Activated naive CD8-positive, alpha-beta T cell treated with anti-CD3 and anti-CD28 coated beads, Interleukin-2, amount 10 ng/mL, durations not matched to agents 7 days and 5 days (primary cell): ENCODE results near the gene SUPT4H1. TPM values are rescaled to one million over a fixed set of nuclear protein-coding genes. Genes with fewer than 3 reads are reported as not detected.

Experiments used
- ATAC-seq: fragments of 150-1000 bp; cut with Tn5 transposase; one replicate; pipeline ENCODE4 v1.10.0; 2021; ENCODE audit warnings: low read depth, moderate library complexity
- POLR2A ChIA-PET: fragments of 350-600 bp; sonication (Branson Sonifier 250); formaldehyde crosslinking; loops from one replicate; lab custom pipeline; 2021; ENCODE audit warnings: antibody characterized with exemption; lab: Charles Lee
- DNase-seq: peaks from one replicate; pipeline ENCODE4 v3.0.0; 2021
- H3K27ac Mint-ChIP-seq: one replicate; pipeline ENCODE4 v1.8.0; 2022; ENCODE audit warnings: mild to moderate bottlenecking, mixed read lengths
- H3K27me3 Mint-ChIP-seq: one replicate; pipeline ENCODE4 v1.8.0; 2022; ENCODE audit warnings: mild to moderate bottlenecking, moderate library complexity, mixed read lengths
- H3K36me3 Mint-ChIP-seq: one replicate; pipeline ENCODE4 v1.8.0; 2021; ENCODE audit warnings: mild to moderate bottlenecking, mixed read lengths
- H3K4me1 Mint-ChIP-seq: one replicate; pipeline ENCODE4 v1.8.0; 2021; ENCODE audit warnings: mixed read lengths
- H3K4me3 Mint-ChIP-seq: one replicate; pipeline ENCODE4 v1.8.0; 2022; ENCODE audit warnings: mild to moderate bottlenecking, moderate library complexity, mixed read lengths
- H3K9me3 Mint-ChIP-seq: one replicate; pipeline ENCODE4 v1.8.0; 2021; ENCODE audit warnings: mixed read lengths
- total RNA-seq, 2 experiments: library from RNA; stranded (reverse); gene quantifications; one replicate each; pipeline ENCODE4 v1.2.3, GENCODE V29; 2021

Gene SUPT4H1
- total RNA-seq, 2 experiments from 2014 or later: 66.4 to 70.2 TPM

DNA sequence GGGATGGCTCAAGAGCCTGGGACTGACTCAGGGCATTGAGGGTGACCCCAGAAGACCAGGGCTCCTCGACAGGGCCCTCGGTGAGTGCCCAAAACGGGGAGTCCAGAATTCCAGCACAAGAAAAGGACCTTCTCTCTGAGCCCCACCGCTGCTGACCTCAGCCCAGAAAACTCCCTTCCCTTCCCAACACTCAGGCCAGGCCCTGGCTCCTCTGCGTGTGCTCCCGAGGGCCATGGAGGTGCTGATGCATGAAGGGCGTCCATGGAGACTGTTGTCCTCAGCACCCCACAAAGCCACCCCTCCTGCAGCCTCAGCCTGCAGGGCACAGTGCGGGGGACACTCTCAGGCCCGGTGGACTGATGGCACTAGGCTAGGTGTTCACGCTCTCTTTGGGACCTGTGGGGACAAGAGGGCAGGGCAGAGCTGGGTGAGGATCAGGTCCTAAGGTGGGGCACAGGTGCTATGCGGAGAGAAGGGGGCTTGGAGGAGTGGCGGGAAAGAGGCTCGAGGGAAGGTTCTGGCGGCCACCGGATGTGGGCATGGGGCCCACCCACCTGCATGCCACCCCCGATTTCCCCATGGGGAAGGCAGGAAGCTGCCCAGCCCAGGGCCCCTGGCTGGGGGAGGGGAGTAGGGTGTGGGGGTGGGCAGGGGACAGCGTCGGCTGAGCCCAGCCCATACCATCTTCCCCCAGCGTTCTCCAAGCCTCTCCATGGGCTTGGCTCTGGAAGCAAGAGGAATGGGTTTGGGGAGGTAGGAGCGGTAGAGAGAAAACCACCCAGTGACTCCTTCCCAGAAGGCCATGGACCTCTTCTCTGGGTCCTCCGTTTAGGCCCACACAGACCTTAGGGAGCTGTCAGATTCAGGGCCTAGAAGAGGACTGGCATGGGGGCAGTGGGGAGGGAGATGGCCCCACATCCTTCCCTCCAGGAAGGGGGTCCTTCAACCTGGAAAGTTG lies 18.9 kb downstream of the SUPT4H1 start:
- peak overlapping the region; percentile 97 for H3K27ac Mint-ChIP-seq
- peaks cover 45% of the 10 kb centered on the region for H3K36me3 Mint-ChIP-seq
- ATAC-seq: peak; percentile 2
- POLR2A ChIA-PET: interaction anchor here (0.6 to 25.9 kb wide), 14 partner anchors 6 to 820 kb away, joined by 3 to 2283 read pairs (median 3); partner anchors contain the start of genes MKS1, RNF43, SUPT4H1 and TSPOAP1
- peak; percentile 82 for DNase-seq
- H3K27me3 Mint-ChIP-seq: no peaks in the 10 kb centered on the region
- peaks cover 51% of the 10 kb centered on the region for H3K4me1 Mint-ChIP-seq
- H3K9me3 Mint-ChIP-seq: no peaks in the 10 kb centered on the region
- H3K4me3 Mint-ChIP-seq: peak overlapping the region; percentile 93

DNA sequence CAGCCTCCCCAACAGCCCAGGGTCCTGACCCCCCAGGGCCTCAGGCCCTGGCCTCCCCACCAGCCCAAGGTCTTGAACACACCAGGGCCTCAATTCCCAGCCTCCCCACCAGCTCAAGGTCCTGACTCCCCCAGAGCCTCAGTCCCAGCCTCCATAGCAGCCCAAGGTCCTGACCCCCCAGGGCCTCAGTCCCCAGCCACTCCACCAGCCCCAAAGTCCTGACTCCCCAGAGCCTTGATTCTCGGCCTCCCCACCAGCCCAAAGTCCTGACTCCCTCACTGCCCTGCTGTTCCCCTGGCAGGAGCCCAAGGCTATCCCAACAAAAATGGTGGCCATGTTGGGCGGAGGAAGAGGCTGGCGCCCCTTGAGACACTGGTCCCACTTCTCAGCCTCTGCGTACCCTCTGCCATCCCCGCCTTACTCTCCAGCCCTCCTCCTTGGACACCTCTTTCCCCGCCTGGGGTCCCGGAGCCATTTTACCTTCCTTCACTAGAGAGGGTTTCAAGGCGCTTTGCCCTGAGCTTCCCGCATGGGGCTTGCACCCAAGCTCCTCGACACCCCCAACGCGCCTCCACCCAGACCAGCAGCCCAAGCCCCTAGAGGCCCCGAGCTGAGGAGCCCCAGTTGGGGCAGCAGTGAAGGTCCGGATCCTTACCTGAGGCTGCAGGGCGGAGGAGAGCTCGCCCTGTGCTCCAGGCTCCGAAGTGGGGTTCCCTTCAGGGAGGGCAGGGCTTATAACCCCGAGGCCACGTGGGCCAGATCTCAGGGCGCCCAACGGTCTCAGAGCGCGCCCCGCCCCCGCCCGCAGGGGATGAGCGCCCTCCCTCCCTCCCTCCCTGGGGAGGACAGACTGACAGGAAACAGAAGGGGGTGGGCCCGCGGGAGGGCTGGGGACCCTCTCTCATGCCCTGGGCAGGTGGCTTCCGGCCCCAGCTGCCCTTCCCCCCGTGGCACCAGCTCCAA lies 19.9 kb downstream of the SUPT4H1 start:
- Mint-ChIP-seq H3K4me3 (peak overlapping the region; percentile 93), H3K27ac (peak overlapping the region; percentile 97), H3K4me1 (peaks cover 54% of the 10 kb centered on the region), H3K9me3 (no peaks in the 10 kb centered on the region), H3K27me3 (no peaks in the 10 kb centered on the region), H3K36me3 (peaks cover 48% of the 10 kb centered on the region)
- ATAC-seq (peak; percentile 14), DNase-seq (peak; percentile 96)
- POLR2A ChIA-PET: interaction anchor here (0.7 to 25.9 kb wide), 12 partner anchors 6 to 250 kb away, joined by 3 to 2283 read pairs (median 4); partner anchors contain the start of genes MKS1, RNF43, SUPT4H1 and TSPOAP1

DNA sequence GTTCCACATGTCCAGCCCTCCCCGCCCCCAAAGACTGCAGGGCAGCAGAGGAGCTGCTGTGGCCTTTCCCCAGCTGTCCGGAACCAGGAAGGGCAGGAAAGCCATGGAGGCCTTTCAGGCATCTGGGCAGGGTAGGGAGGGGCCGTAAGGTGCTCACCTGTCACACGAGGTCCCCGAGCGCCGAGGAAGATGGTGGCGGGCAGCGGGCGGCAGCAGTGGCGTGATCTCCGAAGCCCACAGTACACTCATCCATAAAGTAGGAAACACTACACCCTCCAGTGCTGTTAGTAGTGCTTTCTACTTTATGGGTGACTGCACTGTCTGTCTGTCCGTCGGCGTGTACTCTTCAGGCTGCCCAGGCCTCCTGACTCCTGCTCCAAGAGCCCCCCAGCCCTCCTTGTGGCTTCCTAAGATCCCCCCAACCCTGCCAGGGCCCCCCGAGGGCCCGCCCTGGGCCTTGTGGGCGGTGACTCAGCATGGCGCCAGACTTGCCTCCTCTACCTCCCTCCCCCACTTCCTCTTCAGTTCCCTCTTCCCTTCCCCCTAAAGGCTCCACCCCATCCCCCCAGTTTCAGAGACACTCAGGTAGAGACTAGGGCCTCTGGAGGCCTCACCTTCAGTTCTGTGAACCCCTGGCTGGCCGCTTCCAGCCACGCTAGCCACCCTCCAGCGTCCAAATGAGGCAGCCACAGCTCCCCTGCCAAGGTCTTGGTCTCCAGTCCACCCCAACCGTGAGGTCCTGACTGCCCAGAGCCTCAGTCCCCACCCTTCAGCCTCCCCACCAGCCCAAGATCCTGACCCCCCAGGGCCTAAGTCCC lies 20.8 kb downstream of the SUPT4H1 start:
- Mint-ChIP-seq H3K9me3 (no peaks in the 10 kb centered on the region), H3K27ac (peak overlapping the region; percentile 97), H3K4me3 (peak overlapping the region; percentile 93), H3K4me1 (peaks cover 51% of the 10 kb centered on the region), H3K27me3 (no peaks in the 10 kb centered on the region), H3K36me3 (peaks cover 52% of the 10 kb centered on the region)
- DNase-seq: peak; percentile 79
- no peak for ATAC-seq
- POLR2A ChIA-PET: interaction anchor here (1.1 to 25.9 kb wide), 5 partner anchors 5 to 89 kb away, joined by 3 to 2283 read pairs (median 490); partner anchors contain the start of genes RNF43, SUPT4H1 and TSPOAP1

DNA sequence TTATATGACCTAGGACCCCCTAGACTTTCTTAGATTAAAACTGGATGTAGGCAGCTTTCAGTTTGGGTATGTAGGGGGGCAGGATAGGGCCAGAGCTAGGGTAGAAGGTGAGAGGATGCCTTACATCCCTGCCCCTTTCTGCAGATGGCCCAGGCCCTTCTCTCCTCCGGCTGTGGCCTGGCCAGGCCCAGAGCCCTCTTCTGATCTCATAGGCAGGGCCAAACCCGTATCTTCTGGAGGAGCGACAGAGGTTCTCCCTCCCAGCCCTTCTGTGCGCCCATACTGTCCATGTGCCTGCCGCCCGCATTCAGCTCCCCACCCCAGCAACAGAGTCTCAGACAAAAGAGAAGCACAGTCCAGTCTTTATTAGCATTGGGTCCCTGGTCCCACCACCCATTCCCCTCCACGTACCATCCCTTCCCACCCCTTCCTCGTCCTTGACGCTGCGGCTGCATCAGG lies 21.4 kb downstream of the SUPT4H1 start:
- Mint-ChIP-seq H3K4me1 (peaks cover 49% of the 10 kb centered on the region), H3K27me3 (no peaks in the 10 kb centered on the region), H3K27ac (peak overlapping the region; percentile 97), H3K9me3 (no peaks in the 10 kb centered on the region), H3K36me3 (peaks cover 56% of the 10 kb centered on the region), H3K4me3 (peak overlapping the region; percentile 93)
- no peak for ATAC-seq
- peak; percentile 62 for DNase-seq
- POLR2A ChIA-PET: interaction anchor here (15.4 to 25.9 kb wide), 3 partner anchors 5 to 23 kb away, joined by 490 to 2283 read pairs (median 2283); partner anchors contain the start of genes SUPT4H1 and TSPOAP1

DNA sequence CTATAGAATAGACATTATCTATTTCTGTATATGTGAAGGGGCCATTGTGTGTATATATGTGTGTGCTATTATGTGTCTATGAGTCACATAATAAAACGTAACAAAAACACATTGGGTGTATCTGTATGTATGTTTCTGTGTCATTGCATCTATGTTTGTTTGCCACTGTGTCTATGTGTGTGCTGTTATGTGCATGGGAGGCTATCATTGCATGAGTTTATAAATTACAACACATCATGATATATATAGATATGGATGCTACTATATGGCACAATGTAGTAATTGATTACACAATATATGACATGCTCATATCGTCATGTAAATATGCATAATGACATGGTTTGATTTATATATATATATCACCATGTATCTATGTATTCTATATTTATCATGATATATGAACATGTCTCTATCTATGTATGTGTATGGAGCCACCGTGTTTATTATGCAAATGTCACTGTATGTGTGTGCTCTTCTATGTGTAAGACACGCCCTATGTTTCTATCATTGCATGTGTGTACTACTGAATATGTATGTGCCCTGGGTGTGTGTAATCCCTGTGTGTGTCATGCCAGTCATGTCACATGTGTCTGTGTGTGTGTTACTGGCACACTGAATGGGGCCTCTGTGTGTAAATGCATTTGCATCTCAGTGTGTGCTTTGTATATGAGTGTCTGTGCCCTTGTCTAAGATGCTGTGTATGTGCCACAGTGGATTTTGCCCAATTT lies 22.0 kb downstream of the SUPT4H1 start:
- peaks cover 52% of the 10 kb centered on the region for H3K4me1 Mint-ChIP-seq

DNA sequence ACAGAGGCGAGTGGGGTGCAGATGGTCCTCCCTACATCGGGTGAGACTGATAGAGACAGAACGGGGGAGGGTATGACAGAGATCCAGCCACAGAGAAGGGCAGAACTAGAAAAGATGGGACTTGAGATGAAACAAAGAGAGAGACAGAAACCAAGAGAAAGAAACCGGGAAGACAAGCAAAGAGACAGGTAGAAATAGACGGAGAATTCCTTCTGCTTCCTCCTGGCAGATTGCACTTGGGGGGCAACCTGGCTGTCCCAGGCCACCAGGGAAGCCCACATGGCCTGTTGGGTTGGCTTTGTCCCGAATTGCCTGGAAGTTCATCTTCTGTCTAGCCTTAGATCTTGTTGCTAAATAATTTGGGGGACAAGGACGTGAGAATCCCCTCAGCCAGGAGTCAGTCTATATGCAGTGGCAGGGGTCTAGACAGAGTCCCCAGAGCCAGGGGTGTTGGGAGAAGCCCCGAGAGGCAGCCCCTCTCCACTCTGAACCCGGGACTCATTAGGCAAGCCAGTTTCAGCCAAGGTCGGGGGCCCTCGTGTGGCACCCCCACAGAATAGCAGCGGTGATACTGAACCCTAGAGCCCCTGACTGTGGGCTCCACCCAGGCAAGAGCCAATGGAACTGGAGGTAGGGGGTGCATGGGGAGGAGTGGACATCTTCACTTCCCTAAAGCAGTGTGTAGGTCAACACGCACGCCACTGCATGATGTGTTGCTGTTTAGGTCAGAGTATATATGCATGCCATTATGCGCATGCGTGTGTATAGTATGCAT lies 22.8 kb downstream of the SUPT4H1 start:
- H3K9me3 Mint-ChIP-seq: no peaks in the 10 kb centered on the region
- peaks cover 57% of the 10 kb centered on the region for H3K36me3 Mint-ChIP-seq
- DNase-seq: peak; percentile 80
- POLR2A ChIA-PET: interaction anchor here (1.1 to 25.9 kb wide), 6 partner anchors 10 to 90 kb away, joined by 3 to 2283 read pairs (median 46); partner anchors contain the start of genes RNF43 and SUPT4H1
- H3K4me3 Mint-ChIP-seq: peak overlapping the region; percentile 93
- peaks cover 49% of the 10 kb centered on the region for H3K4me1 Mint-ChIP-seq
- H3K27ac Mint-ChIP-seq: peak overlapping the region; percentile 97
- peak; percentile 11 for ATAC-seq
- no peaks in the 10 kb centered on the region for H3K27me3 Mint-ChIP-seq

More for the DNA sequence above, 22.0 kb downstream of the SUPT4H1 start:
- H3K36me3 Mint-ChIP-seq: peaks cover 59% of the 10 kb centered on the region
- no peaks in the 10 kb centered on the region for H3K9me3 Mint-ChIP-seq
- H3K27me3 Mint-ChIP-seq: no peaks in the 10 kb centered on the region
- ATAC-seq: no peak
- H3K27ac Mint-ChIP-seq: peak overlapping the region; percentile 97
- H3K4me3 Mint-ChIP-seq: peak overlapping the region; percentile 93
- DNase-seq: no peak
- POLR2A ChIA-PET: interaction anchor here (15.4 to 25.9 kb wide), 3 partner anchors 4 to 23 kb away, joined by 490 to 2283 read pairs (median 2283); partner anchors contain the start of genes SUPT4H1 and TSPOAP1

DNA sequence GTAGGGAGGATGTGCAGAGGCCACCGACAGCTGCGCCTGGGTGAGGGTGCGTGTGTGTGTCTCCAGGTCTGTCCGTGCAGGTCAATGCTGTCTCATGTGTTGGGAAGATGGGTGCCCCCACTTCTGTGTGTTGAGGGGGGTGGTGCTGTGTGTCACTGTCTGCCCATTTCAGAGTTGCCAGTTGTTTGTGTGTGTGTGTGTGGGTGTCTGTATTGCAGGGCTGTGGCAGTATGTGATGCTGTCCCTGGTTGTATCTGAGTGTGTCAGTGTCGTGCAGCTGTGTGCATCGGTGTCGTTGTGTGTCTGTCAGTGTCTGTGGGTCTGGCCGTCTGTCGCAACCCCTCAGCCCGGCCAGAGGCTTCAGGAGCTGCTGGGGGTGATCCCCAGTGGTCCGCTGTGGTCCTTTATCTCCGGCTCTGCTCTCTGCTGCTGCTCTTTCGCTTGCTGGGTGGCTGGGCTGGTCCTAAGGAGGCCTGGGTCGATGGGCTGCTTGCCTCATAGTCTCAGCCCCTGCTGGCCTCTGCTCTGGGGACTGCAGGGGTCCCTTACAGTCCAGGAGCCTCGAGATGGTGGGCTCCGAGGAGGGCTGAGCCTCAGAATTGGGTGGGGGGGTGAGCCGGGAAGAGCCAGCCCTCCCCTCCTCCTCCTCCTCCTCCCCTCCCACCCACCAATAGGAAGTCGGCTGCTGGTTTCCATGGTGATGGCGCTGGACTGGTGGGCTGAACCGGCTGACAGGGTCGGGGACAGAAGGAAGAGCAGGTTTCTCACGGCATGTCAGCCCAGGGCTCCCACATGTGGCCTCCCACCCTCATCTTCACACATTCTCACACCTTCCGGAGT lies 23.6 kb downstream of the SUPT4H1 start, which contains the start of gene TSPOAP1:
Gene TSPOAP1, minus strand, starts transcription at position 601 of the 840 bp plus-strand sequence. CDS start 875 bp downstream, outside the sequence.
- Mint-ChIP-seq H3K9me3 (no peaks in the 10 kb centered on the region), H3K4me3 (peak within 1 kb of the TSS; percentile 93), H3K27me3 (no peaks in the 10 kb centered on the region), H3K4me1 (peaks cover 49% of the 10 kb centered on the region), H3K27ac (peak within 1 kb of the TSS; percentile 97), H3K36me3 (peaks cover 60% of the 10 kb centered on the region)
- POLR2A ChIA-PET: interaction anchor here (0.6 to 25.9 kb wide), 17 partner anchors 11 to 321 kb away, joined by 3 to 2283 read pairs (median 4); partner anchors contain the start of genes MKS1, RNF43 and SUPT4H1
- ATAC-seq (peak; percentile 19), DNase-seq (peak; percentile 79)

DNA sequence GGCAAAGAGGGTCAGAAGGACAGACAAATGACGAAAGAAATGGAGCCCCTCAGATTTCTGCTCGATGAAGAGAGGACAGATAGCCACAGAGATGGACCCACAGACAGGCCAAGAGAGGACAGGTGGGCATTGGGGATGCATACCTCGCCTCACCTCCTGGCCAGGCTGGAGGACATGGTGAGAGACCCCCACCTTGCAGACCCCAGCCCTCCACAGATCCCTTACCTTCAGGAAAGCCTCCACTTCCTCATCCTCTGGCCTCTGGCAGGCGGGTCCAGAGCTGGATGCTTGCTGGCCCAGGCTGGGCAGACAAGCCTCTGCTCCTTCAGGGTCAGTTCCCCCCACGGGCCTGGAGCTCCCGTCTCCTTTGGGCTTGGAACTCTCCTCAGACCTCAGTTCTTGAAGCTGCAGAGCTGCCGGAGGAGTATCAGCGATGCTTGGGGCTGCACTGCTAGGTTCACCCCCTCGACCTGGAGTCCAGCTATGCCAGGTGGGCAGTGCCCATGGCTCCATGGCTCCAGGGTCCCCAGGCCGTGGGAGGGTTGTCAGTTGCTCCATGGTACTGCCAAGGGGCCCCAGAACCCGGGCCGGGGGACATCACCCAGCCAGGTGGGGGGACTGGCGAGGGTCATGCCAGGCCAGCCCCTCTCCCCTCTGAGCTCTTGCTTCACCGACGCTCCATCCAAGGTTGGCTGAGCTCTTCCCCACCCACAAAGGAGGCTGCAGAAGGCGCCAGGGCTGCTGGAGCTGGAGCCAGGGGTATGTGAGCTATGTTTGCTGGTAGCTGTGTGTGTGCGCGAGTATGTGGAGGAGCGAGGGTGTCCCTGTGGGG lies 24.4 kb downstream of the SUPT4H1 start:
- Mint-ChIP-seq H3K36me3 (peaks cover 59% of the 10 kb centered on the region), H3K4me1 (peaks cover 49% of the 10 kb centered on the region), H3K9me3 (no peaks in the 10 kb centered on the region), H3K4me3 (peak overlapping the region; percentile 93), H3K27ac (peak overlapping the region; percentile 97), H3K27me3 (no peaks in the 10 kb centered on the region)
- POLR2A ChIA-PET: interaction anchor here (0.6 to 25.9 kb wide), 20 partner anchors 10 to 320 kb away, joined by 3 to 2283 read pairs (median 4); partner anchors contain the start of genes MKS1, RNF43 and SUPT4H1
- DNase-seq: peak; percentile 78
- ATAC-seq: no peak
